ENCODE results near the gene R3HCC1L.
"Not testable (repeated sequence)": the region's sequence is repeated elsewhere in the genome, so short reads cannot be mapped to it uniquely, and the experiment has no call there.

The R3HCC1L gene

DNA sequence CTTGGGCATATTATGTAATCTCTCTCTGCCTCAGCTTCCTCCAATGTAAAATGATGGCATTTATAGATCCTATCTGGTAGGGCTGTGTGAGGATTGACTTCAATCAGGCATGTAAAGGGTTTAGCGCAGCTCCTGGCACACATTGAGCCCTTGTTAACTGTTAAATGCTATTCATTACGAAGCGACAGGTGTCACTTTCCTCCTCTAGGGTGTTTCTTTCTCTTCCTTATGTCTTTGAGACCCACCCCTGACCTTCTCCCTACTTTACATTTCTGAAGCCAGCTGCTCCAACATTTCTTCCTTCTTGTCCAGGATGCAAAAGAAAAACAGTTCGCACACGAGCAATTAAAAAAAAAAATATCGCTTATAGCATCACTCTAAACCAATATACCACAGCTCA lies 5.7 kb upstream of the R3HCC1L start:
- no peak overlapping the region for H3K4me3 ChIP-seq (replicated peaks; ENCODE audit: low read depth, low read length)
- no peak for TF ChIP-seq CTCF (IDR thresholded peaks at IDR 0.05; ENCODE audit: low read length, missing control alignments)
- no peak for DNase-seq (ENCODE audit: low read depth)

DNA sequence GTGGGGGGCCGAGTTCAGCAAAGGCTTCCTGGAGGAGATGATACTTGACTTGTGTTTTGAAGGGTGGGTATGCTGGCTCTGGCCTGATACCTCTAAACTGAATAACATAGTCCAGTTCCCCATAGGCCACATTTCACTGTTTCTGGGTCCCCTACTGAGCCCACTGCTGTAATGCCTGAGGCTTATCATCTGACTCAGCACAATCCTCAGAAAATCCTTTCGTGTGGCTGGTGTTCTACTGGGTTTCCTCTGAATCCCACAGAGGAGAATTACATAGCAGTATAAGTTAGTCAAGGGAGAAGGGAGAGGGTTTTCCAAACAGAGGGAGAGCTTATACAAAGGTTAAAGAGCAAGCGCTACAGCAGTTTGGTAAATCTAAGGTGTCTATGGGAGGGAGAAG lies 2.8 kb upstream of the R3HCC1L start:
- TF ChIP-seq CTCF (IDR thresholded peaks at IDR 0.05; ENCODE audit: low read length, missing control alignments), result no peak
- DNase-seq (ENCODE audit: low read depth), result no peak
- H3K4me3 ChIP-seq (replicated peaks; ENCODE audit: low read depth, low read length), result no peak overlapping the region

DNA sequence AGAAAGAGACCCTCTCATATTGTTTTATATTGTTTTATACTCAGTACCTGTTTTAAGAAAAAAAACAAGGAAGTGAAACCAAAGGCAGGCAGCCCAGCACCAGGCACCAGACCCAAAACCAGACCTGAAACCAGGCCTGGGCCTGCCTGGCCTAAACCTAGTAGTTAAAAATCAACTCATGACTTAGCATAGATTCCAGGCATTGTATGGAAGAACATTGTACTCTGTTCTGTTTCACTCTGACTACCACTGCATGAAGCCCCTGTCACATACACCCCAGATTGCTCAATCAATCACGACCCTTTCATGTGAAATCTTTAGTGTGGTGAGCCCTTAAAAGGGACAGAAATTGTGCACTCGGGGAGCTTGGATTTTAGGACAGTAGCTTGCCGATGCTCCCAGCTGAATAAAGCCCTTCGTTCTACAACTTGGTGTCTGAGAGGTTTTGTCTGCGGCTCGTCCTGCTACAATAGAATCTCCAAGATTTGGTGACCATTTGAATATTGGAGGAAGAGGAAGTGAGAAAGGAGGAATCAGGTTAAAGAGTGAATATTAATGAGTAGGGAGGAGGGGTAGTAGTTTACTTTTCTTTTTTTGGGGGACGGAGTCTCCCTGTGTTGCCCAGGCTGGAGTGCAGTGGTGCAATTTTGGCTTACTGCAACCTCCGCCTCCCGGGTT lies 1.2 kb upstream of the R3HCC1L start:
- not testable (repeated sequence) for H3K4me3 ChIP-seq (replicated peaks; ENCODE audit: low read depth, low read length); DNase-seq (ENCODE audit: low read depth)

DNA sequence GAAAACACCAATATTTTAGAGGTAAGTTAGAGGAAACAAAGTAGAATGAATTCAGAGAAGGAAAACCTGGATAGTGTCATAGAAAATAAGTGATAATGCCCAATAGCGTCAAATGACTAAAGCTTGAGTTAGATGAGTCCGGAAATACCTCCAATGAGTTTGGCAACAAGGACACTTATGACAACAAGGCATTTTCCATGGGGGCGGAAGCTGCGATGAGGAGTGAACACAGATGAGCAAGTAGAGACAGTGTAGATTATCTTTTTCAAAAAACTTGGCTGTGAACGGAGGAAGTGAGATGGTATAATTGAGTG lies 383 bp upstream of the R3HCC1L start:
- H3K4me3 ChIP-seq (replicated peaks; ENCODE audit: low read depth, low read length), result peak overlapping the region; percentile 97
- DNase-seq (ENCODE audit: low read depth), result no peak
- TF ChIP-seq CTCF (IDR thresholded peaks at IDR 0.05; ENCODE audit: low read length, missing control alignments), result no peak

DNA sequence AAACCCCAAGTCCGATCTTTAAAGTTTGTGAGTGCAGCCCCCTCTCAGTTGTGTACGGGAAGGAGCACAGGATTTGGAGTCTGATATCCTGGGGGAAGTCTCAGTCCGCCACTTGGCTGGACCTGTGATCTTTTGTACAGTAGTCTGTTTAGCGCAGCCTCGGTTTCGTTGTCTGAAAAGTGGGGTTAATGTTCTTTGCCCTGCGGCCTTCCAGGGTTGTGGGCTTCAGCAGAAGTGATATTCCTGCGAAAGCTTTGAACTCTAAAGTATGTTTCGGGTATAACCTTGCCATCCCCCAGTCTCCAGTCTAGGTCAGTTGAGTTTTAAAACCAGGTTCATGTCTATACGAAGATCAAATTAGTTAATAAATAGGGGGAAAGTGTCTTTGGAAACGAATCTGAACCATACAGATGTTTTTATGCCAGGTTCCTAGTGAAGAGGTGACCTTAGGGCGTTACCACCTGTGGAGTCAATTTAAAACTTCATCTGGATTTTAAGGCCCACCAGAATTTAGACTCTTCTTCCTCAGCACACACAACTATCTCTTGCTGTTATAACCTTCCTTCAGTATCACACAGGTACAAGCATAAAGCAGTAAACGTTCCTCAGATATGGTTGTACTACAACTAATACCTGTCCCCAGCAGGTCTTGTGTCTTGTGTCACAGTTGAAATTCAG lies 904 bp downstream of the R3HCC1L start:
- TF ChIP-seq CTCF (IDR thresholded peaks at IDR 0.05; ENCODE audit: low read length, missing control alignments), result no peak
- H3K4me3 ChIP-seq (replicated peaks; ENCODE audit: low read depth, low read length), result peak overlapping the region; percentile 97
- peak; percentile 26 for DNase-seq (ENCODE audit: low read depth)

DNA sequence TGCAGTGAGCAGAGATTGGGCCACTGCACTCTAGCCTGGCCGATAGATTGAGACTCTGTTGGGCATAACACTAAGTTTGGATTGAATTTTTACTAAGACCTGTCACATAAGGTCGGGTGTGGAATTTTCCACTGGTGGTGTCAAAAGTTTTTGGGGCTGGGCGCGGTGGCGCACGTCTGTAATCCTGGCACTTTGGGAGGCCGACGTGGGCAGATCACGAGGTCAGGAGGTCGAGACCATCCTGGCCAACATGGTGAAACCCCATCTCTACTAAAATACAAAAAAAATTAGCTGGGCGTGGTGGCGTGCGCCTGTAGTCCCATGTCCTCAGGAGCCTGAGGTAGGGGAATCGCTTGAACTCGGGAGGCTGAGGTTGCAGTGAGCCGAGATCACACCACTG lies 2.3 kb downstream of the R3HCC1L start:
- DNase-seq (ENCODE audit: low read depth); H3K4me3 ChIP-seq (replicated peaks; ENCODE audit: low read depth, low read length): not testable (repeated sequence)

GRCh38 chr10:98138031-98138430 lies 3.6 kb downstream of the R3HCC1L start:
- DNase-seq (ENCODE audit: low read depth), result no peak
- no peak overlapping the region for H3K4me3 ChIP-seq (replicated peaks; ENCODE audit: low read depth, low read length)
- TF ChIP-seq CTCF (IDR thresholded peaks at IDR 0.05; ENCODE audit: low read length, missing control alignments), result no peak

GRCh38 chr10:98139431-98139830 lies 5.0 kb downstream of the R3HCC1L start:
- H3K4me3 ChIP-seq (replicated peaks; ENCODE audit: low read depth, low read length), result no peak overlapping the region
- no peak for TF ChIP-seq CTCF (IDR thresholded peaks at IDR 0.05; ENCODE audit: low read length, missing control alignments)
- DNase-seq (ENCODE audit: low read depth), result no peak

Measured in fibroblast of pulmonary artery (primary cell).